ENCODE data around the gene INAFM2. TPM values are rescaled to one million over a fixed set of nuclear protein-coding genes. Genes with fewer than 3 reads are reported as not detected.

The INAFM2 gene
- total and polyA plus RNA-seq, 9 of the 15 experiments (the other 6 are each of a cell fraction or from before 2014, with no cell fraction given), result 11.8 to 43.1 (median 27.2) TPM

DNA sequence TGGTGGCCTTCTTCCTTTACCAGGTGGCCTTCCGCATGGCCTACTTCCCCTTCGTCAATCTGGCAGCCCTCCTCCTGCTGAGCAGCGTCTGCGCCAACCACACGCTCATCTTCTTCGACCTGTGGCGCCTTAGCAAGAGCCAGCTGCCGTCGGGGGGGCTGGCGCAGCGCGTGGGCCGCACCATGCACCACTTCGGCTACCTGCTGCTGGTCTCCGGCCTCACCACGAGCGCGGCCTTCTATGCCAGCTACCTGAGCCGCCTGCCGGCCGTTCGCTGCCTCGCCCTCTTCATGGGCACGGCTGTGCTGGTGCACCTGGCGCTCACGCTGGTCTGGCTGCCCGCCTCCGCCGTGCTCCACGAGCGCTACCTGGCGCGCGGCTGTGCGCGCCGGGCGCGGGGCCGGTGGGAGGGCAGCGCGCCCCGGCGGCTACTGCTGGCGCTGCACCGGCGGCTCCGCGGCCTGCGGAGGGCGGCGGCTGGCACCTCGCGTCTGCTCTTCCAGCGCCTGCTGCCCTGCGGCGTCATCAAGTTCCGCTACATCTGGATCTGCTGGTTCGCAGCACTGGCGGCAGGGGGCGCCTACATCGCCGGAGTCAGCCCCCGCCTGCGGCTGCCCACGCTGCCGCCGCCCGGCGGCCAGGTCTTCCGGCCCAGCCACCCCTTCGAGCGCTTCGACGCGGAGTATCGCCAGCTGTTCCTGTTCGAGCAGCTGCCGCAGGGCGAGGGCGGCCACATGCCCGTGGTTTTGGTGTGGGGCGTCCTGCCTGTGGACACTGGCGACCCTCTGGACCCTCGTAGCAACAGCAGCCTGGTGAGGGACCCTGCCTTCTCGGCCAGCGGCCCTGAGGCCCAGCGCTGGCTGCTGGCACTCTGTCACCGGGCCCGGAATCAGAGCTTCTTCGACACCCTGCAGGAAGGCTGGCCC is 44.5 kb downstream of the INAFM2 start (continued):
- TF ChIP-seq JUN (IDR thresholded peaks at IDR 0.05; ENCODE audit: borderline replicate concordance, low read depth, low read length) (peak; percentile 40; the same call in 1 of the 2 replicates), JUN (CRISPR knock-in tag; IDR thresholded peaks at IDR 0.05; ENCODE audit: borderline replicate concordance) (no peak), POLR3G (IDR thresholded peaks at IDR 0.05; ENCODE audit: extremely low read depth, insufficient read length, insufficient replicate concordance) (no peak), SNIP1 (IDR thresholded peaks at IDR 0.05; ENCODE audit: low read depth) (no peak), MEIS2 (IDR thresholded peaks at IDR 0.05; ENCODE audit: partially characterized antibody) (no peak), RBM17 (IDR thresholded peaks at IDR 0.05; ENCODE audit: borderline replicate concordance, low read depth, low read length) (no peak), EP300 (IDR thresholded peaks at IDR 0.05; ENCODE audit: low read length) (peak; percentile 19; the same call in 1 of the 2 replicates), NFRKB (IDR thresholded peaks at IDR 0.05; ENCODE audit: low read depth) (no peak), ZNF124 (CRISPR knock-in tag; IDR thresholded peaks at IDR 0.05) (0 out of 2 replicates have a peak, but pooled peaks have one; percentile 60), ZNF561 (CRISPR knock-in tag; conservative IDR thresholded peaks at IDR 0.05) (no peak), SOX6 (IDR thresholded peaks at IDR 0.05) (0 out of 2 replicates have a peak, but pooled peaks have one; percentile 28), RB1 (IDR thresholded peaks at IDR 0.05; ENCODE audit: low read depth) (peak; percentile 93), DMBX1 (CRISPR knock-in tag; IDR thresholded peaks at IDR 0.05; ENCODE audit: borderline replicate concordance) (peak; percentile 82), ETV1 (tag; conservative IDR thresholded peaks at IDR 0.05; ENCODE audit: low read depth) (peak; percentile 76; the same call in 1 of the 2 replicates), SIRT6 (IDR thresholded peaks at IDR 0.05; ENCODE audit: low read depth, low read length) (no peak), ZBTB17 (CRISPR knock-in tag; IDR thresholded peaks at IDR 0.05) (no peak), SP2 (IDR thresholded peaks at IDR 0.05; ENCODE audit: extremely low read depth, low read depth, low read length, poor library complexity, severe bottlenecking) (no peak), CTBP1 (IDR thresholded peaks at IDR 0.05; ENCODE audit: borderline replicate concordance) (peak; percentile 87; the same call in 1 of the 2 replicates), POLR2A (conservative IDR thresholded peaks at IDR 0.05) (no peak), NR3C1 (CRISPR knock-in tag; IDR thresholded peaks at IDR 0.05) (peak; percentile 80; the same call in 1 of the 2 replicates), KLF10 (CRISPR knock-in tag; IDR thresholded peaks at IDR 0.05) (no peak)
- TF ChIP-seq, protein P1, sequence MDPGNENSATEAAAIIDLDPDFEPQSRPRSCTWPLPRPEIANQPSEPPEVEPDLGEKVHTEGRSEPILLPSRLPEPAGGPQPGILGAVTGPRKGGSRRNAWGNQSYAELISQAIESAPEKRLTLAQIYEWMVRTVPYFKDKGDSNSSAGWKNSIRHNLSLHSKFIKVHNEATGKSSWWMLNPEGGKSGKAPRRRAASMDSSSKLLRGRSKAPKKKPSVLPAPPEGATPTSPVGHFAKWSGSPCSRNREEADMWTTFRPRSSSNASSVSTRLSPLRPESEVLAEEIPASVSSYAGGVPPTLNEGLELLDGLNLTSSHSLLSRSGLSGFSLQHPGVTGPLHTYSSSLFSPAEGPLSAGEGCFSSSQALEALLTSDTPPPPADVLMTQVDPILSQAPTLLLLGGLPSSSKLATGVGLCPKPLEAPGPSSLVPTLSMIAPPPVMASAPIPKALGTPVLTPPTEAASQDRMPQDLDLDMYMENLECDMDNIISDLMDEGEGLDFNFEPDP (CRISPR knock-in tag; IDR thresholded peaks at IDR 0.05), result no peak
- TF ChIP-seq, protein P2, sequence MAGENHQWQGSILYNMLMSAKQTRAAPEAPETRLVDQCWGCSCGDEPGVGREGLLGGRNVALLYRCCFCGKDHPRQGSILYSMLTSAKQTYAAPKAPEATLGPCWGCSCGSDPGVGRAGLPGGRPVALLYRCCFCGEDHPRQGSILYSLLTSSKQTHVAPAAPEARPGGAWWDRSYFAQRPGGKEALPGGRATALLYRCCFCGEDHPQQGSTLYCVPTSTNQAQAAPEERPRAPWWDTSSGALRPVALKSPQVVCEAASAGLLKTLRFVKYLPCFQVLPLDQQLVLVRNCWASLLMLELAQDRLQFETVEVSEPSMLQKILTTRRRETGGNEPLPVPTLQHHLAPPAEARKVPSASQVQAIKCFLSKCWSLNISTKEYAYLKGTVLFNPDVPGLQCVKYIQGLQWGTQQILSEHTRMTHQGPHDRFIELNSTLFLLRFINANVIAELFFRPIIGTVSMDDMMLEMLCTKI (IDR thresholded peaks at IDR 0.05; ENCODE audit: partially characterized antibody), result no peak
- TF ChIP-seq, protein P3, sequence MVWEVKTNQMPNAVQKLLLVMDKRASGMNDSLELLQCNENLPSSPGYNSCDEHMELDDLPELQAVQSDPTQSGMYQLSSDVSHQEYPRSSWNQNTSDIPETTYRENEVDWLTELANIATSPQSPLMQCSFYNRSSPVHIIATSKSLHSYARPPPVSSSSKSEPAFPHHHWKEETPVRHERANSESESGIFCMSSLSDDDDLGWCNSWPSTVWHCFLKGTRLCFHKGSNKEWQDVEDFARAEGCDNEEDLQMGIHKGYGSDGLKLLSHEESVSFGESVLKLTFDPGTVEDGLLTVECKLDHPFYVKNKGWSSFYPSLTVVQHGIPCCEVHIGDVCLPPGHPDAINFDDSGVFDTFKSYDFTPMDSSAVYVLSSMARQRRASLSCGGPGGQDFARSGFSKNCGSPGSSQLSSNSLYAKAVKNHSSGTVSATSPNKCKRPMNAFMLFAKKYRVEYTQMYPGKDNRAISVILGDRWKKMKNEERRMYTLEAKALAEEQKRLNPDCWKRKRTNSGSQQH (CRISPR knock-in tag; IDR thresholded peaks at IDR 0.05), result no peak
- TF ChIP-seq, protein P4, sequence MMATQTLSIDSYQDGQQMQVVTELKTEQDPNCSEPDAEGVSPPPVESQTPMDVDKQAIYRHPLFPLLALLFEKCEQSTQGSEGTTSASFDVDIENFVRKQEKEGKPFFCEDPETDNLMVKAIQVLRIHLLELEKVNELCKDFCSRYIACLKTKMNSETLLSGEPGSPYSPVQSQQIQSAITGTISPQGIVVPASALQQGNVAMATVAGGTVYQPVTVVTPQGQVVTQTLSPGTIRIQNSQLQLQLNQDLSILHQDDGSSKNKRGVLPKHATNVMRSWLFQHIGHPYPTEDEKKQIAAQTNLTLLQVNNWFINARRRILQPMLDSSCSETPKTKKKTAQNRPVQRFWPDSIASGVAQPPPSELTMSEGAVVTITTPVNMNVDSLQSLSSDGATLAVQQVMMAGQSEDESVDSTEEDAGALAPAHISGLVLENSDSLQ (IDR thresholded peaks at IDR 0.05), result no peak

All from K562 (cell line).